Fibroblast of skin of right quadriceps (primary cell): ENCODE data around the gene CRYAA.
"Not testable (repeated sequence)": the region's sequence is repeated elsewhere in the genome, so short reads cannot be mapped to it uniquely, and the experiment has no call there.

ENCODE experiments used
- DNase-seq: peaks from one replicate; pipeline ENCODE4 v3.0.0-alpha.2; 2013

CRYAA gene

DNA sequence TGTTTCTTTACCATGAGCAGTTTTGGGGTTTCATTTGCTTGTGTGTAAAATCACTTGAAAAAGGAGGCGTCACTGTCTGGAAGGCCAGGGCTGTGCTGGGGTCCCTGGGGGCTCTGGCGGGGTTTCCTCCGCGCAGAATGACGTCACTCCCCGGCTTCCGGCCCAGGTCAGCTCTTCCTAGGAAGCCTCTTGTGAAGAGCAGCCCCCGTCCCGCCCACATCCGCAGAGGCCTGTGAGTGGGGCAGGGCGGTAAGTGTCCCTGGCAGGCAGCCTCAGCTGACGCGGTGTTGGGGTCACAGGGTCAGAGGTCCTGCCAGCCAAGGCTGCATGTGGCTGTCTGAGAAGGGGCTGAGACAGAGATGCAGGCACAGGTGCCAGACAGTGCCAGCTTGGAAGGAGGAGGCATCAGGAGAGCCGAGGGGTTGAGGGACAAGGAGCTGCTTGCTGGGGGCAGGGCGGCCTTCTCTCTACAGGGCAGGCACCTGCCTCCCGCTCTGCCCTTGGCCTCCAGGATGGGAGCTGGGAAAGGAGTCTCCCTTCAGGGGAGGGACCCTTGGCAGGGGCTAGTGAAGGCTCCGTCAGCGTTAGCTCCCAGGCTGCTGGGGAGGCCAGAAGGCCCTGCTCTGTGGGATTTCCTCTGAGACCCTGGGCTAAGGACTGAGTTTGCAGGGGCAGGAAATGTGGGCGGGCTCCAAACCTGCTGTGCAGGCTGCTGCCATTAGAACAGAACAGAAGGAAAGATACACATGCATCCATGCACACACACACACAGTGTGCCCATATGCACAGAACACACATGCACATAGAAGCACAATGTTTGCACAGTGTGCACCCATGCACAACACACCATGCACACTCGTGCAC lies 8.5 kb downstream of the CRYAA start:
- not testable (repeated sequence) for DNase-seq

- DNase-seq = not testable (repeated sequence)
Observed at GRCh38 chr21:43178175-43178826, 9.5 kb downstream of the CRYAA start.

DNA sequence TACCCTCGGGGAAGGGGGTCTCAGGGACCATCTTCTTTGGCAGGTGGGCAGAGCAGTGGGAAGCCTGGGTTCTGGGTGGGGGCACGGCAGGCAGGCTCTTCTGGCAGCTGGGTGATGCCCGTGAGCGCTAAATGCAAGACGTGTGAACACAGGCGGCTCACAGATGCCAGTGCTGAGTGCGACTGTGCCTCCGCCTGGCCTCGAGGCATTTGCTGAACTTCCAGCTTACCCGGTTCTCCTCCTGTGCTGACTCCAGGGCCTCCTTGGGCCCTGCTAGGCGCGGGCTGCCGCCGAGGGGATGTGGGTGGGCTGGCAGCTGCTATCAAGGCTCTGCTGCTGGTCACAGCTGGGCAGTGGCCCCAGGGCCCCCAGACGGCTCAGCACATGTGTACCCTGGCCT lies 12.2 kb downstream of the CRYAA start:
- not testable (repeated sequence) for DNase-seq

GRCh38 chr21:43187268-43187667 lies 18.5 kb downstream of the CRYAA start:
- DNase-seq = not testable (repeated sequence)

DNA sequence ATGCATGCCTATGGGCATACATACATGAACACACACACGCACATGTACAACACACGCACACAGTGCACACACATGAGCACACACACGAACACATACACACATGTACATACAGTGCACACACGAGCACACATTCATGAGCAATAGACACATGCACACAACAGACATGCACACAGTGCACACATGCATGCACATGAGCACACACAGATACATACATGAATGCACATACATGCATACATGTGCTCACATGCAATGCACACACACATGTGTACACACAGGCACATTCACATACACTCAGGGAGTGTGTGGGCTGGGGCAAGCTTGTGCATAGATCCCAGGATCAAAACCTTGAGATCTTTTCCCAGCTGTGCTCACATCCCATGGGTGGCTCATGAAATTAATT lies 18.9 kb downstream of the CRYAA start:
- DNase-seq = no peak

GRCh38 chr21:43188181-43188580 lies 19.4 kb downstream of the CRYAA start:
- no peak for DNase-seq

GRCh38 chr21:43188592-43189210 lies 19.9 kb downstream of the CRYAA start:
- no peak for DNase-seq

- DNase-seq = no peak
Observed at GRCh38 chr21:43189936-43190335, 21.1 kb downstream of the CRYAA start.

DNA sequence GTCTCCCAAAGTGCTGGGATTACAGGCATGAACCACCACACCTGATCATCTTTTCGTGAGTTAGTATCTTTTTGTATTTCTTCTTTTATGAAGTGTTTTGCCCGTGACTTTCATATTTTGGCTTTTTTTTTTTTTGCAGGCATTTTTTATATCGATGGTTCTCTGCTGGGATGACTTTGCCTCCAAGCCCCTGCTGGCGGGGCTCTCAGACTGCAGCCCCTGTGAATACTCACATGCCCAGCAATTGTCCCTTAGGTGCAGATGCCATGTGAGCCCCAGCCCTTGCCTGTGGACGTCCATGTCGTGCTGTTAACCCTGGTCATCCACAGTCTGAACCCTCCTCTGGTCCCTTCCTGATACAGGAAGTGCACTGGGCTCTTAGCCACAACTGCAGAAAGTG lies 21.7 kb downstream of the CRYAA start:
- DNase-seq = no peak

GRCh38 chr21:43190951-43191350 lies 22.1 kb downstream of the CRYAA start:
- DNase-seq = no peak

DNA sequence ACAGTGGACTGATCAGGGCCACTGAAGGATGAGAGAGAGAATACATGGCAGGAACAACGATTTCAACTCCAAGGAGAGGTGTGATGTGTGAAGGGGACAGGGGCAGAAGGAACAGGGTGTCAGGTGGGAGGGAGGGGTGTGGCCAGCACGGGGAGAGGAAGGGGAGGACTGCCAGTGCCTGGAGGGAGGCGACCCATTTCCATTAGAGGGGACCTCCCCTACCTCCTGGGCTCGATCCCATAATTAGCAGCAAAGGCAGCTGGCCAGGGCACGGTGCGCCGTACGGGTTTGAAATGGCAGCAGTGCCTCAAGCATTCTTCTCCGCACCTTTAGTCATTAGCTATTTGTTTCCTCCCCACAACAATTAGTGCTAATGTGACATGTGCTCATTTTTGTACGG lies 22.7 kb downstream of the CRYAA start:
- DNase-seq = no peak

DNA sequence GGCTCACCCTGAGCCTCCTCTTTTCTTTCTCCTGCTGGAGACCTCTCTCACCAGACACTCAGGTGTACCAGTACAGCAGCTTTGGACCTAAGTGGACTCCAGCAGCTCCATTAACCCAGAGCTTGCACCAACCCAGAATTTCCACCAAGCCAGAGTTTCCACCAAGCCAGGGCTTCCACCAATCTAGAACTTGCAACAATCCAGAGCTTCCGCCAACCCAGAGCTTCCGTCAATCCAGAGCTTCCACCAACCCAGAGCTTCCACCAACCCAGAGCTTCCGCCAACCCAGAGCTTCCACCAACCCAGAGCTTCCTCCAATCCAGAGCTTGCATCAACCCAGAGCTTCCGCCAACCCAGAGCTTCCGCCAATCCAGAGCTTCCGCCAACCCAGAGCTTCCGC lies 23.2 kb downstream of the CRYAA start:
- no peak for DNase-seq

DNA sequence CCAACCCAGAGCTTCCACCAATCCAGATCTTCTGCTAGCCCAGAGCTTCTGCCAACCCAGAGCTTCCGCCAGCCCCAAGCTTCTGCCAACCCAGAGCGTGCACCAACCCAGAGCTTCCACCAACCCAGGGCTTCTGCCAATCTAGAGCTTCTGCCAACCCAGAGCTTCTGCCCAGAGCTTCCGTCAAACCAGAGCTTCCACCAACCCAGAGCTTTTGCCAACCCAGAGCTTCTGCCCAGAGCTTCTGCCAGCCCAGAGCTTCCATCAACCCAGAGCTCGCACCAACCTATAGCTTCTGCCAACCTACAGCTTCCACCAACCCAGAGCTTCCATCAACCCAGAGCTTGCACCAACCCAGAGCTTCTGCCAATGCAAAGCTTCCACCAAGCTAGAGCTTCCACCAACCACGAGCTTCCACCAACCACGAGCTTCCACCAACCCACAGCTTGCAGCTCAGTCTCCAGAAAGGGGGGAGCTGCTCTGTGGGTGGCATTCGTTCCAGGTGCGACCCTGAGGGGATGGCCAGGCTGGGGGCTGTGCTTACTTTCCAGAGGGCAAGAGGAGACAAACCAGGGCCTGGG lies 23.8 kb downstream of the CRYAA start:
- no peak for DNase-seq

DNA sequence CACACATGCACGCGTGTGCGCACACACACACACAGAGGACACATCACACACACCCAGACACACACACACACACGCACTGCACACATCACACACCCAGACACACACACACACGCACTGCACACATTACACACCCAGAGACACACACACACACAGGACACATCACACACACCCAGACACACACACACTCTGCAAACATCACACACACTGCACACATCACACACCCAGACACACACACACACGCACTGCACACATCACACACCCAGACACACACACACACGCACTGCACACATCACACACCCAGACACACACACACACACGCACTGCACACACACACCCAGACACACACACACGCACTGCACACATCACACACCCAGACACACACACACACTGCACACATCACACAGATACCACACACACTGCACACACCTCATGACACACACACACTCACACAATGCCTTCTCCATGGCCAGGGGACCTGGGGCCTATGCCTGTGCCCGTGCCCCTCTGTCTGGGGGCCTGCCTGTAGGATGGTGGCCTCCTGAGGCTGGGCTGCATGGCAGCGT lies 24.4 kb downstream of the CRYAA start:
- no peak for DNase-seq

- DNase-seq = peak; percentile 73
Observed at GRCh38 chr21:43193651-43194302, 25.0 kb downstream of the CRYAA start.

- DNase-seq = no peak
Observed at GRCh38 chr21:43194303-43195120, 25.7 kb downstream of the CRYAA start.

GRCh38 chr21:43195121-43196021 lies 26.6 kb downstream of the CRYAA start:
- no peak for DNase-seq

GRCh38 chr21:43196826-43197225 lies 28.0 kb downstream of the CRYAA start:
- DNase-seq = no peak

GRCh38 chr21:43198376-43198775 lies 29.6 kb downstream of the CRYAA start:
- no peak for DNase-seq

DNA sequence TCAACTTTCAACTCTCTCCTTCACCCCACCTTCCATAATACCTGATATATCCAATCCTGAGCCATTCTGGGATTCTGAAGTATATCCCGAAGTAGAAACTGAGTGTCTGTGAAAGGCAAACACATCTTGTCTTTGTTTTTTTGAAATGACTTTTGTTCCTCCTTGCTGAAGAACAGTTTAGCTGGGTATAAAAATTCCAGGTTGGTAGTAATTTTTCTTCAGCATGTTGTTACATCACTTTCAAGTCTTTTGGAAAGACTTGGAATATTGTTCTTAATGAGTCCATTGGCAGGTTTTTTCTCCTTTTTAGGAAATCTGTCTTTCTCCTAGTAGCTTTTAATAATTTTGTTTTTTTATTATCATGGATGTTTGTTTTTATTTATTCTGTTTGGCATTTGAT lies 32.7 kb downstream of the CRYAA start:
- no peak for DNase-seq

GRCh38 chr21:43203591-43203990 lies 34.8 kb downstream of the CRYAA start:
- no peak for DNase-seq
